SK-N-SH (cell line): Measurements from ENCODE around the gene GDNF. TPM values are rescaled to one million over a fixed set of nuclear protein-coding genes. Genes with fewer than 3 reads are reported as not detected.

Experiments used
- CTCF ChIA-PET: fragments of 300-600, 350-600 bp; formaldehyde crosslinking; extraction: SDS; loops from one replicate; lab custom pipeline; 2021; lab: Yijun Ruan, JAX
- POLR2A ChIA-PET: fragments of 350-600 bp; sonication (Branson Sonifier 250); formaldehyde crosslinking; extraction: SDS; loops from one replicate; lab custom pipeline; 2020; ENCODE audit warnings: antibody characterized with exemption, inconsistent platforms; lab: Yijun Ruan, JAX
- DNase-seq: peaks from one replicate; pipeline ENCODE4 v3.0.0; 2012
- H2AFZ ChIP-seq: fragments of 200-600 bp; sonication (generic); 2 replicates; pipeline ENCODE4 v1.8.1; 2016; ENCODE audit warnings: antibody characterized with exemption, mild to moderate bottlenecking, low read depth
- H3F3A ChIP-seq: fragments of 200-600 bp; sonication (generic); replicated peaks from 2 replicates; pipeline ENCODE3; 2016; ENCODE audit warnings: antibody characterized with exemption, mild to moderate bottlenecking; ENCODE audit not compliant: insufficient read depth
- H3K27ac ChIP-seq, 2 experiments: fragments of 200-500 bp in 1 of 2; fragments of 200-600 bp in 1 of 2; sonication (Bioruptor generic) in 1 of 2; sonication (generic), shearing (Covaris generic) in 1 of 2; 2 replicates each; pipeline versions ENCODE4 v1.5.1 to v1.6.1; 2014 to 2016; ENCODE audit warnings: low read depth in 2 of 2, inconsistent platforms in 1 of 2, low read length in 1 of 2, mild to moderate bottlenecking in 1 of 2, mixed read lengths in 1 of 2
- H3K27me3 ChIP-seq: fragments of 200-600 bp; sonication (generic), shearing (Covaris generic); 2 replicates; pipeline ENCODE4 v1.6.1; 2016; ENCODE audit warnings: mixed run types; ENCODE audit not compliant: insufficient read depth
- H3K36me3 ChIP-seq, 2 experiments: fragments of 200-500 bp in 1 of 2; fragments of 200-600 bp in 1 of 2; sonication (Bioruptor generic) in 1 of 2; sonication (generic) in 1 of 2; replicated peaks in 1 of 2; 2 replicates each; pipeline versions ENCODE3 to v1.5.1; 2014 to 2016; ENCODE audit warnings: low read length in 1 of 2, mild to moderate bottlenecking in 1 of 2; ENCODE audit not compliant: insufficient read depth in 2 of 2, control insufficient read depth in 1 of 2
- H3K4me1 ChIP-seq, 2 experiments: fragments of 200-500 bp in 1 of 2; fragments of 200-600 bp in 1 of 2; sonication (Bioruptor generic) in 1 of 2; sonication (generic), shearing (Covaris generic) in 1 of 2; 2 replicates each; pipeline versions ENCODE4 v1.5.1 to v1.6.1; 2014 to 2016; ENCODE audit warnings: low read depth in 1 of 2, low read length in 1 of 2, mixed run types in 1 of 2; ENCODE audit not compliant: insufficient read depth in 2 of 2, control insufficient read depth in 1 of 2
- H3K4me2 ChIP-seq: fragments of 200-600 bp; sonication (generic), shearing (Covaris generic); 2 replicates; pipeline ENCODE4 v1.6.1; 2017; ENCODE audit warnings: mixed run types
- H3K4me3 ChIP-seq, 2 experiments: fragments of 200-500 bp in 1 of 2; fragments of 200-600 bp in 1 of 2; sonication (Bioruptor generic) in 1 of 2; sonication (generic), shearing (Covaris generic) in 1 of 2; 2 replicates each; pipeline versions ENCODE4 v1.5.1 to v1.8.1; 2014 to 2016; ENCODE audit warnings: low read depth in 2 of 2, inconsistent platforms in 1 of 2, low read length in 1 of 2, mild to moderate bottlenecking in 1 of 2, mixed read lengths in 1 of 2, moderate library complexity in 1 of 2
- H3K79me2 ChIP-seq: fragments of 200-600 bp; sonication (generic); 2 replicates; pipeline ENCODE4 v1.8.1; 2017; ENCODE audit warnings: mild to moderate bottlenecking; ENCODE audit not compliant: insufficient read depth
- H3K9ac ChIP-seq: fragments of 200-600 bp; sonication (generic); 2 replicates; pipeline ENCODE4 v1.6.1; 2017; ENCODE audit warnings: mixed run types
- H3K9me2 ChIP-seq: fragments of 200-600 bp; sonication (generic); 2 replicates; pipeline ENCODE4 v1.6.1; 2017; ENCODE audit warnings: mixed run types
- H3K9me3 ChIP-seq: fragments of 200-600 bp; sonication (generic); 2 replicates; pipeline ENCODE4 v1.6.1; 2017; ENCODE audit warnings: mixed run types, mild to moderate bottlenecking, moderate library complexity
- H4K20me1 ChIP-seq: fragments of 200-600 bp; sonication (generic); 2 replicates; pipeline ENCODE4 v1.6.1; 2017; ENCODE audit warnings: mild to moderate bottlenecking, mixed run types; ENCODE audit not compliant: insufficient read depth
- ELF1 ChIP-seq: IDR thresholded peaks from 2 replicates; pipeline ENCODE4 v1.4.0; 2012
- EP300 ChIP-seq, 2 experiments: IDR thresholded peaks; 2 replicates each; pipeline versions ENCODE4 v1.4.0 to v1.6.1; 2012; ENCODE audit warnings: borderline replicate concordance in 1 of 2, low read depth in 1 of 2, low read length in 1 of 2
- EZH2phosphoT487 ChIP-seq: fragments of 200-600 bp; sonication (generic); IDR thresholded peaks from 2 replicates; pipeline ENCODE4 v1.6.1; 2017; ENCODE audit warnings: low read depth, mixed run types, mild to moderate bottlenecking, antibody characterized with exemption, moderate library complexity, borderline replicate concordance
- FOSL2 ChIP-seq: IDR thresholded peaks from 2 replicates; pipeline ENCODE4 v1.4.0; 2012; ENCODE audit warnings: low read depth, mild to moderate bottlenecking, moderate library complexity, borderline replicate concordance
- FOXJ3 ChIP-seq: sonication (generic); formaldehyde crosslinking; IDR thresholded peaks from 2 replicates; pipeline ENCODE4 v1.5.1; 2020; ENCODE audit warnings: mild to moderate bottlenecking, missing genetic modification reagents
- FOXM1 ChIP-seq: IDR thresholded peaks from 2 replicates; pipeline ENCODE4 v1.4.0; 2012; ENCODE audit warnings: low read depth, mild to moderate bottlenecking
- GABPA ChIP-seq: IDR thresholded peaks from 2 replicates; pipeline ENCODE4 v1.4.0; 2012; ENCODE audit warnings: low read depth, mild to moderate bottlenecking
- GATA2 ChIP-seq: sonication (generic); formaldehyde crosslinking; IDR thresholded peaks from 2 replicates; pipeline ENCODE4 v1.5.0; 2020; ENCODE audit warnings: mild to moderate bottlenecking, missing genetic modification reagents
- MEF2A ChIP-seq: IDR thresholded peaks from 2 replicates; pipeline ENCODE4 v1.4.0; 2012; ENCODE audit warnings: low read depth, borderline replicate concordance
- MXI1 ChIP-seq: IDR thresholded peaks from 2 replicates; pipeline ENCODE4 v1.6.1; 2012; ENCODE audit warnings: mild to moderate bottlenecking, low read depth, low read length, improper control_type of control experiment
- NFIC ChIP-seq: IDR thresholded peaks from 2 replicates; pipeline ENCODE4 v1.4.0; 2012; ENCODE audit warnings: borderline replicate concordance
- RAD21 ChIP-seq: IDR thresholded peaks from 2 replicates; pipeline ENCODE4 v1.6.1; 2012; ENCODE audit warnings: mild to moderate bottlenecking, low read length
- RCOR1 ChIP-seq: fragments of 150-350 bp; IDR thresholded peaks from 2 replicates; pipeline ENCODE4 v1.6.1; 2017; ENCODE audit warnings: antibody characterized with exemption, low read length
- RFX5 ChIP-seq: IDR thresholded peaks from 2 replicates; pipeline ENCODE4 v1.6.1; 2012; ENCODE audit warnings: mild to moderate bottlenecking, improper control_type of control experiment, low read length
- RXRA ChIP-seq: IDR thresholded peaks from 2 replicates; pipeline ENCODE4 v1.4.0; 2012; ENCODE audit warnings: low read depth, mild to moderate bottlenecking, borderline replicate concordance
- SMC3 ChIP-seq: IDR thresholded peaks from 2 replicates; pipeline ENCODE4 v1.6.1; 2012; ENCODE audit warnings: low read depth, low read length, improper control_type of control experiment
- TAF1 ChIP-seq: IDR thresholded peaks from 2 replicates; pipeline ENCODE4 v1.6.1; 2012; ENCODE audit warnings: low read depth, mild to moderate bottlenecking, low read length, moderate library complexity, borderline replicate concordance
- TCF12 ChIP-seq: IDR thresholded peaks from 2 replicates; pipeline ENCODE4 v1.4.0; 2012
- TEAD4 ChIP-seq: IDR thresholded peaks from 2 replicates; pipeline ENCODE4 v1.4.0; 2012; ENCODE audit warnings: mild to moderate bottlenecking, borderline replicate concordance; ENCODE audit not compliant: insufficient read depth
- YY1 ChIP-seq: IDR thresholded peaks from 2 replicates; pipeline ENCODE4 v1.4.0; 2012; ENCODE audit warnings: low read depth, mild to moderate bottlenecking
- WGBS: methylation state at CpG from one replicate; pipeline ENCODE4 v1.1.6; 2017; ENCODE audit warnings: low lambda C conversion rate; 5-methylcytosine and 5-hydroxymethylcytosine counted together
- polyA plus RNA-seq, 3 experiments: library from polyadenylated mRNA; depleted of rRNA; stranded (reverse); fragments of >200 nt; gene quantifications; 2 replicates each; pipeline ENCODE4 v1.2.3, GENCODE V29; 2012
- TF ChIP-seq, protein P1 (sequence below): IDR thresholded peaks from 2 replicates; pipeline ENCODE4 v1.4.0; 2012; ENCODE audit warnings: low read depth, borderline replicate concordance
- TF ChIP-seq, protein P2 (sequence below): fragments of 150-350 bp; IDR thresholded peaks from 2 replicates; pipeline ENCODE4 v1.6.1; 2016; ENCODE audit warnings: mild to moderate bottlenecking, low read depth, low read length
- TF ChIP-seq, protein P3 (sequence below): IDR thresholded peaks from 2 replicates; pipeline ENCODE4 v1.6.1; 2012; ENCODE audit warnings: mild to moderate bottlenecking, low read depth, low read length, moderate library complexity
- TF ChIP-seq, protein P4 (sequence below): fragments of 200-600 bp; sonication (generic); IDR thresholded peaks from 2 replicates; pipeline ENCODE4 v1.6.1; 2017; ENCODE audit warnings: antibody characterized with exemption, mild to moderate bottlenecking, moderate library complexity
- TF ChIP-seq, protein P5 (sequence below): IDR thresholded peaks from 2 replicates; pipeline ENCODE4; 2012

Gene GDNF
- polyA plus RNA-seq, 1 of the 3 experiments (the other 2 are of a cell fraction), result 9.0 TPM

DNA sequence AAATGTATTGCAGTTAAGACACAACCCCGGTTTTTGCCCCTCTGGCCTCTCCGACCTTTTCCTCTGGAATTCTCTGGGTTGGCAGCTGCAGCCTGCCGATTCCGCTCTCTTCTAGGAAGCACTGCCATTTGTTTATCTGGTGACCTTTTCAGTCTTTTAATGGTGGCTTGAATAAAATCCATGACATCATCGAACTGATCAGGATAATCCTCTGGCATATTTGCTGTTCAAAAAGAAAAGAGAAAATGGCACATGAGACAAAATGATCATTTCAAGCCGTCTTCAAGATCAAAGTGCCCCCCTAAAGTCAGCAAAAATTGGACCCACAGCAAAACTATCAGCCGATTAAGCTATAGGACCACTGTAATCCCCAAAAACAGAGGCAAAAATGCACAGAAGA, 23.9 kb downstream of the GDNF start (continued):
- TF ChIP-seq FOSL2 (no peak), GATA2 (CRISPR knock-in tag) (no peak)

DNA sequence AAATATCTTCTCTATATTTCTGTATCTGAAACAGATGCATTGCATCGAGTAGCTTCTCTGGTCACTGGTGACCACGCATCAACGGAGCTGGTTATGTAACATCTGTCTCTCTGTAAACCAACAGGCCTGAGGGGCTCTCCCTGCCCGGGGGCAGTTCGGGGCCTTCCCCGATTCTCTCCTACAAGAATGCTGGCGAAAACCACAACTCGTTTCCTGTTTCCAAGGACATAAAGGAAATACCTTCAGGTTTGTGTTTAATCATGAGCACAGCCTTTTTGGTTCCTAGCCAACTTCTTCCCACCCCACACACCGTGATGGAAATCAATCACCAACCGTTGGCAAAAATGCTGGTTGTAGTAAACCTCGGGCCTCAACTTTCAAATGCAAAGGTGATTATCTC, 25.1 kb downstream of the GDNF start:
- H3K9me2 ChIP-seq, result no peaks in the 10 kb centered on the region
- ChIA-PET POLR2A (no interaction called here), CTCF (no interaction called here)
- H3K4me2 ChIP-seq, result peak overlapping the region; percentile 66; the same call in 1 of the 2 replicates
- H3K36me3 ChIP-seq, result peaks cover 0 to 38% of the 10 kb centered on the region in 2 experiments
- peaks cover 74% of the 10 kb centered on the region for H3F3A ChIP-seq
- peaks cover 3 to 52% of the 10 kb centered on the region in 2 experiments; a peak in 3 of 4 replicates for H3K4me1 ChIP-seq
- H3K9me3 ChIP-seq, result no peaks in the 10 kb centered on the region
- H3K27ac ChIP-seq, result peak overlapping the region in 1 of 2 experiments; percentile 97; a peak in 2 of 4 replicates
- no peak overlapping the region for H3K4me3 ChIP-seq
- DNase-seq, result no peak
- H4K20me1 ChIP-seq, result no peaks in the 10 kb centered on the region
- H2AFZ ChIP-seq, result no peak overlapping the region
- H3K27me3 ChIP-seq, result no peaks in the 10 kb centered on the region
- H3K9ac ChIP-seq, result peak overlapping the region; percentile 38; the same call in 1 of the 2 replicates
- 10% methylated on average over 11 of the region's 11 CpGs for WGBS
- H3K79me2 ChIP-seq, result peaks cover 58% of the 10 kb centered on the region
- TF ChIP-seq MXI1 (no peak), EP300 (IDR thresholded peaks at IDR 0.05; ENCODE audit: borderline replicate concordance in 1 of 2, low read depth in 1 of 2, low read length in 1 of 2) (peak in 1 of 2 experiments; percentile 80; a peak in 1 of 4 replicates), FOXJ3 (CRISPR knock-in tag) (no peak), RCOR1 (no peak), YY1 (no peak), RAD21 (no peak), TAF1 (no peak), RXRA (peak; percentile 51; the same call in 1 of the 2 replicates), EZH2phosphoT487 (no peak), SMC3 (no peak), TEAD4 (peak; percentile 77), ELF1 (no peak), GATA2 (CRISPR knock-in tag) (no peak), MEF2A (no peak), NFIC (peak; percentile 88), RFX5 (no peak), GABPA (no peak), FOSL2 (no peak), FOXM1 (no peak), TCF12 (peak; percentile 78)
- TF ChIP-seq, protein P1, sequence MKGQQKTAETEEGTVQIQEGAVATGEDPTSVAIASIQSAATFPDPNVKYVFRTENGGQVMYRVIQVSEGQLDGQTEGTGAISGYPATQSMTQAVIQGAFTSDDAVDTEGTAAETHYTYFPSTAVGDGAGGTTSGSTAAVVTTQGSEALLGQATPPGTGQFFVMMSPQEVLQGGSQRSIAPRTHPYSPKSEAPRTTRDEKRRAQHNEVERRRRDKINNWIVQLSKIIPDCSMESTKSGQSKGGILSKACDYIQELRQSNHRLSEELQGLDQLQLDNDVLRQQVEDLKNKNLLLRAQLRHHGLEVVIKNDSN, result no peak
- TF ChIP-seq, protein P2, sequence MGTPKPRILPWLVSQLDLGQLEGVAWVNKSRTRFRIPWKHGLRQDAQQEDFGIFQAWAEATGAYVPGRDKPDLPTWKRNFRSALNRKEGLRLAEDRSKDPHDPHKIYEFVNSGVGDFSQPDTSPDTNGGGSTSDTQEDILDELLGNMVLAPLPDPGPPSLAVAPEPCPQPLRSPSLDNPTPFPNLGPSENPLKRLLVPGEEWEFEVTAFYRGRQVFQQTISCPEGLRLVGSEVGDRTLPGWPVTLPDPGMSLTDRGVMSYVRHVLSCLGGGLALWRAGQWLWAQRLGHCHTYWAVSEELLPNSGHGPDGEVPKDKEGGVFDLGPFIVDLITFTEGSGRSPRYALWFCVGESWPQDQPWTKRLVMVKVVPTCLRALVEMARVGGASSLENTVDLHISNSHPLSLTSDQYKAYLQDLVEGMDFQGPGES, result no peak
- TF ChIP-seq, protein P3, sequence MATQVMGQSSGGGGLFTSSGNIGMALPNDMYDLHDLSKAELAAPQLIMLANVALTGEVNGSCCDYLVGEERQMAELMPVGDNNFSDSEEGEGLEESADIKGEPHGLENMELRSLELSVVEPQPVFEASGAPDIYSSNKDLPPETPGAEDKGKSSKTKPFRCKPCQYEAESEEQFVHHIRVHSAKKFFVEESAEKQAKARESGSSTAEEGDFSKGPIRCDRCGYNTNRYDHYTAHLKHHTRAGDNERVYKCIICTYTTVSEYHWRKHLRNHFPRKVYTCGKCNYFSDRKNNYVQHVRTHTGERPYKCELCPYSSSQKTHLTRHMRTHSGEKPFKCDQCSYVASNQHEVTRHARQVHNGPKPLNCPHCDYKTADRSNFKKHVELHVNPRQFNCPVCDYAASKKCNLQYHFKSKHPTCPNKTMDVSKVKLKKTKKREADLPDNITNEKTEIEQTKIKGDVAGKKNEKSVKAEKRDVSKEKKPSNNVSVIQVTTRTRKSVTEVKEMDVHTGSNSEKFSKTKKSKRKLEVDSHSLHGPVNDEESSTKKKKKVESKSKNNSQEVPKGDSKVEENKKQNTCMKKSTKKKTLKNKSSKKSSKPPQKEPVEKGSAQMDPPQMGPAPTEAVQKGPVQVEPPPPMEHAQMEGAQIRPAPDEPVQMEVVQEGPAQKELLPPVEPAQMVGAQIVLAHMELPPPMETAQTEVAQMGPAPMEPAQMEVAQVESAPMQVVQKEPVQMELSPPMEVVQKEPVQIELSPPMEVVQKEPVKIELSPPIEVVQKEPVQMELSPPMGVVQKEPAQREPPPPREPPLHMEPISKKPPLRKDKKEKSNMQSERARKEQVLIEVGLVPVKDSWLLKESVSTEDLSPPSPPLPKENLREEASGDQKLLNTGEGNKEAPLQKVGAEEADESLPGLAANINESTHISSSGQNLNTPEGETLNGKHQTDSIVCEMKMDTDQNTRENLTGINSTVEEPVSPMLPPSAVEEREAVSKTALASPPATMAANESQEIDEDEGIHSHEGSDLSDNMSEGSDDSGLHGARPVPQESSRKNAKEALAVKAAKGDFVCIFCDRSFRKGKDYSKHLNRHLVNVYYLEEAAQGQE, result no peak; the same call in 1 of the 2 replicates
- TF ChIP-seq, protein P4, sequence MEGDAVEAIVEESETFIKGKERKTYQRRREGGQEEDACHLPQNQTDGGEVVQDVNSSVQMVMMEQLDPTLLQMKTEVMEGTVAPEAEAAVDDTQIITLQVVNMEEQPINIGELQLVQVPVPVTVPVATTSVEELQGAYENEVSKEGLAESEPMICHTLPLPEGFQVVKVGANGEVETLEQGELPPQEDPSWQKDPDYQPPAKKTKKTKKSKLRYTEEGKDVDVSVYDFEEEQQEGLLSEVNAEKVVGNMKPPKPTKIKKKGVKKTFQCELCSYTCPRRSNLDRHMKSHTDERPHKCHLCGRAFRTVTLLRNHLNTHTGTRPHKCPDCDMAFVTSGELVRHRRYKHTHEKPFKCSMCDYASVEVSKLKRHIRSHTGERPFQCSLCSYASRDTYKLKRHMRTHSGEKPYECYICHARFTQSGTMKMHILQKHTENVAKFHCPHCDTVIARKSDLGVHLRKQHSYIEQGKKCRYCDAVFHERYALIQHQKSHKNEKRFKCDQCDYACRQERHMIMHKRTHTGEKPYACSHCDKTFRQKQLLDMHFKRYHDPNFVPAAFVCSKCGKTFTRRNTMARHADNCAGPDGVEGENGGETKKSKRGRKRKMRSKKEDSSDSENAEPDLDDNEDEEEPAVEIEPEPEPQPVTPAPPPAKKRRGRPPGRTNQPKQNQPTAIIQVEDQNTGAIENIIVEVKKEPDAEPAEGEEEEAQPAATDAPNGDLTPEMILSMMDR, result no peak
- TF ChIP-seq, protein P5, sequence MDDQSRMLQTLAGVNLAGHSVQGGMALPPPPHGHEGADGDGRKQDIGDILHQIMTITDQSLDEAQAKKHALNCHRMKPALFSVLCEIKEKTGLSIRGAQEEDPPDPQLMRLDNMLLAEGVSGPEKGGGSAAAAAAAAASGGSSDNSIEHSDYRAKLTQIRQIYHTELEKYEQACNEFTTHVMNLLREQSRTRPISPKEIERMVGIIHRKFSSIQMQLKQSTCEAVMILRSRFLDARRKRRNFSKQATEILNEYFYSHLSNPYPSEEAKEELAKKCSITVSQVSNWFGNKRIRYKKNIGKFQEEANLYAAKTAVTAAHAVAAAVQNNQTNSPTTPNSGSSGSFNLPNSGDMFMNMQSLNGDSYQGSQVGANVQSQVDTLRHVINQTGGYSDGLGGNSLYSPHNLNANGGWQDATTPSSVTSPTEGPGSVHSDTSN, result peak; percentile 74
